Endothelial cell of umbilical vein (primary cell): ENCODE results near the gene SUGCT.

Experiments
- CTCF ChIP-seq, 2 donors: IDR thresholded peaks; 1 replicate in 1 of 2; 2 replicates in 1 of 2; pipeline ENCODE4 v1.5.1; 2011; ENCODE audit warnings: low read length in 2 of 2, mild to moderate bottlenecking in 2 of 2, moderate library complexity in 2 of 2, control low read depth in 1 of 2, inconsistent platforms in 1 of 2, low read depth in 1 of 2; ENCODE audit not compliant: insufficient read depth in 1 of 2; ENCODE audit errors: extremely low read depth in 1 of 2
- EZH2 ChIP-seq: IDR thresholded peaks from 2 replicates; pipeline ENCODE4 v1.6.1; 2012; ENCODE audit warnings: borderline replicate concordance, low read depth, mild to moderate bottlenecking, moderate library complexity, low read length, inconsistent platforms; ENCODE audit not compliant: severe bottlenecking
- POLR2A ChIP-seq: IDR thresholded peaks from 2 replicates; pipeline ENCODE4 v1.6.1; 2012; ENCODE audit warnings: low read depth, mild to moderate bottlenecking, control low read depth, low read length

- TF ChIP-seq CTCF (IDR thresholded peaks at IDR 0.05; ENCODE audit: extremely low read depth in 1 of 2, insufficient read depth in 1 of 2, low read depth in 1 of 2, low read length in 2 of 2) (no peak), POLR2A (no peak), EZH2 (no peak)
Observed at GRCh38 chr7:40595129-40595528, 460.3 kb downstream of the SUGCT start.
